ENCODE data around the gene PDE1C.
"Not testable (repeated sequence)": the region's sequence is repeated elsewhere in the genome, so short reads cannot be mapped to it uniquely, and the experiment has no call there.

Gene PDE1C

DNA sequence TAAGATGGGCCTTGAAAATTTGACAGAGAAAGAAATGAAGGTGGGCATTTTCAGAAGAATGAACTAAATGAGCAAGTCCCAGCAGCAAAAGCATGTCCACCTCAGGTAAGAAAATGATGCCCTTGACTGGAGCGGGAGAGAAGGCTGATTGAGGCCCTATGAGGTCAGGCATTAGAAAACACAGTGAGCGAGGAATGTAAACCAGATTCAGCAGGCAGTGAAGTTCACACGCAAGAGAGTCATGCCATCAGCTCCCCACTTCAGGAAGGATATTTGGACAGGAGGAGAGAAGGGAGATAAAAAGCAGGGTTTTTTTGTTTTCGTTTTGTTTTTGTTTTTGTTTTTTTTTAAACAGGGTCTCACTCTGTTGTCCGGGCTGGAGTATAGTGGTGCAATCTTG lies 216.8 kb downstream of the PDE1C start:
- FAIRE-seq: no peak

DNA sequence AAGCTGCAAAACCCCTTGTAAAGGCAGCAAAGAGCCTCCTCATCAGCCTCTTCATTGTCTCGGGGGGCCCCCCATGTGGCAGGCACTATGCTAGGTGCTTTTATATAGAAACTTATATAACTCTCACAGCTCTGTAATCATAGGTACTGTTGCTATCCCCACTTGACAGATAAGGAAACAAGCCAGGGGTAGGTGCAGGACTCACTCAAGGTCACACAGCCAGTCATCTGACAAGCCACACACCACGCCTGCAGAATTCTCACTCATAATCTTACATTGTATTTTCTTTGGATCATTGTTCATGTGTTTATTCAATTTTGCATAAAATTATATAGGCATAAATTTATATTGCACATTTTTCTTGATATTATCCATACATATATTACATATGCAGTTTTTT lies 217.7 kb downstream of the PDE1C start:
- DNase-seq (ENCODE audit: low spot score): no peak
- FAIRE-seq: no peak

More for the DNA sequence above, 216.8 kb downstream of the PDE1C start:
- DNase-seq (ENCODE audit: low spot score): no peak

DNA sequence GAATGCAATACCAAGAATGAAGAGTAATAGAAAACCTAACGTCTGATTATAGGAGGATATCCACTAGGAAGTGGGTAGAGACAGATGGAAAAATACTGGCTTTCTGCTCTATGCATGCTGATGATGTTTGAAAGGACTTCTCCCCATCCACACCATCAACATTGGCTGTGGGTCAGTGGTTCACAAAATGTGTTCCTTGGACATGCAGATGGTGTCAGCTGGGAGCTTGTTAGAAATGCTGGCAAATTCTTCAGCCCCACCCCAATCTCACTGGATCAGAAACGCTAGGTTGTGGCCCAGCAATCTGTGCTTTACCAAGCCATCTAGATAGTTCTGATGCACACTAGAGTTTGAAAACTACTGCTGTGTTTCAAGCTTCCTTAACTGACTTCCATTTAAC lies 219.1 kb downstream of the PDE1C start:
- DNase-seq (ENCODE audit: low spot score): no peak
- peak; percentile 5 for FAIRE-seq

GRCh38 chr7:31850601-31851000 lies 219.6 kb downstream of the PDE1C start:
- no peak for DNase-seq (ENCODE audit: low spot score)
- no peak for FAIRE-seq

- FAIRE-seq (no peak), DNase-seq (ENCODE audit: low spot score) (no peak)
Observed at GRCh38 chr7:31850066-31850465, 220.1 kb downstream of the PDE1C start.

- DNase-seq (ENCODE audit: low spot score) (no peak), FAIRE-seq (no peak)
Observed at GRCh38 chr7:31835471-31835870, 234.7 kb downstream of the PDE1C start.

DNA sequence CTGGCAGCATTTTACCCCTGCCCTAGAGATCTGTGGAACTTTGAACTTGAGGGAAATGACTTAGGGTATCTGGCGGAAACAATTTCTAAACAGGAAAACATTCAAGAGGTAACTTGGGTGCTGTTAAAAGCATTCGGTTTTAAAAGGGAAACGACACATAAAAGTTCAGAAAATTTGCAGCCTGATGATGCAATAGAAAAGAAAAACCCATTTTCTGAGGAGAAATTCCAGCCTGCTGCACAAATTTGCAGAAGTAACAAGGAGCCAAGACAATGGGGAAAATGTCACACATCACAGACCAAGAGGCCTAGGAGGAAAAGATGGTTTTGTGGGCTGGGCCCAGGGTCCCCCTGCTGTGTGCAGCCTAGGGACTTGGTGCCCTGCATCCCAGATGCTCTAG lies 236.6 kb downstream of the PDE1C start:
- DNase-seq (ENCODE audit: low spot score); FAIRE-seq: not testable (repeated sequence)

GRCh38 chr7:31828520-31828919 lies 241.7 kb downstream of the PDE1C start:
- DNase-seq (ENCODE audit: low spot score): no peak
- FAIRE-seq: no peak

GRCh38 chr7:31825576-31825975 lies 244.6 kb downstream of the PDE1C start:
- DNase-seq (ENCODE audit: low spot score) (no peak), FAIRE-seq (no peak)

DNA sequence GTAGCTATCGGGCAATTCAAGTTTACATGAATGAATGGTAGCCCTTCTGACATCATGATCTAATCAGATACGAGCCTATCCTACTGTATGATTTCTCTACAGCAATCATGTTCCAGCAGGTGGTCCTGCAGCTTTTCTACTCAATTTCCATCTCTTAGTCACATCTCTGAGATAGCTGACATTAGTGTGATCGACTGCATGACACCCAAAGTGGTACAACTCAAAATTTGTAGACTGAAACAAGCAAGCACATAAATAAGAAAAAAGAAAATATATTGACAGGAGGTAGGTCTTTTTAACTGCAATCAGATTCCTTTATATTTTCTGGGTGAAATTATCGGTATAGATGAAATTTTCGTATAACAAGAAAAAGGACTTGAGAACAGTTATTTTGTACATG lies 251.2 kb downstream of the PDE1C start:
- DNase-seq (ENCODE audit: low spot score) (no peak), FAIRE-seq (no peak)

- DNase-seq (ENCODE audit: low spot score): no peak
- no peak for FAIRE-seq
Observed at GRCh38 chr7:31816810-31817209, 253.4 kb downstream of the PDE1C start.

GRCh38 chr7:31815796-31816195 lies 254.4 kb downstream of the PDE1C start:
- peak; percentile 31 for DNase-seq (ENCODE audit: low spot score)
- FAIRE-seq: no peak

DNA sequence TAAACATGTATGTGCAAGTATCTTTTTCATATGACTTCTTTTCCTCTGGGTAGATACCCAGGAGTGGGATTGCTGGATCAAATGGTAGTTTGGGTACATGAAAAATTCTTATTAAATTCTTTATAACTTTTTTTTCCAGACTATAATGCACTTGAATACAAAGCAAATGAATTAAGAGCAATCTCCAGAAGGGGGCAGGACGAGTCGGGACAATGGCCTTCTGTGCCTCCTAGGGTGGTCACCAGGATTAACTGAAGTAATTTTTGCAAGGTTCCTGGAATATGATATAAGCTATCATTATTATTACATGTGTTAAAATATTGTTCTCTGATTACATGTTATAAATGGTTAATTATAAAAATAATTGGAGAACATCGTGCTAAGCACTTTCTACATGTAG lies 256.0 kb downstream of the PDE1C start:
- no peak for FAIRE-seq
- DNase-seq (ENCODE audit: low spot score): peak; percentile 13

GRCh38 chr7:31811650-31812461 lies 258.4 kb downstream of the PDE1C start:
- DNase-seq (ENCODE audit: low spot score) (no peak), FAIRE-seq (no peak)

GRCh38 chr7:31805209-31805818 lies 264.9 kb downstream of the PDE1C start:
- DNase-seq (ENCODE audit: low spot score): no peak
- no peak for FAIRE-seq

DNA sequence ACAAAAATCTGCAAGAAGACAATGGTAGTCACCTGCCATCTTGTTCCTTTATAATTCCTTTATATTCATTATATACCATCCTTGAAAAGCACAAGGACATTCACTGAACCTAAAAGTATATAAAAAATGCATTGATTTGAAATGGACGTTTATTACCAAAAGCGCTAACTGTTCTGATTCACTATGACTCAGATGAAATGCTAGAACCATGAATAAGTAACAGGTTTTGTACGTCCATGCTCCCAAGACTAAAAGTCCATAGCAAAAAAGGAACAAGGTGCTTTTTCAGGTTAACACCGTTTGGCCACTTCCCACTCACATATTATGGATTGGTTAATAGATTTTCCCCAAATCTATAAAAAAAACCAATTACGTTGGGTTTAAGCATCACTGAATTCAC lies 273.8 kb downstream of the PDE1C start:
- FAIRE-seq (no peak), DNase-seq (ENCODE audit: low spot score) (no peak)

DNA sequence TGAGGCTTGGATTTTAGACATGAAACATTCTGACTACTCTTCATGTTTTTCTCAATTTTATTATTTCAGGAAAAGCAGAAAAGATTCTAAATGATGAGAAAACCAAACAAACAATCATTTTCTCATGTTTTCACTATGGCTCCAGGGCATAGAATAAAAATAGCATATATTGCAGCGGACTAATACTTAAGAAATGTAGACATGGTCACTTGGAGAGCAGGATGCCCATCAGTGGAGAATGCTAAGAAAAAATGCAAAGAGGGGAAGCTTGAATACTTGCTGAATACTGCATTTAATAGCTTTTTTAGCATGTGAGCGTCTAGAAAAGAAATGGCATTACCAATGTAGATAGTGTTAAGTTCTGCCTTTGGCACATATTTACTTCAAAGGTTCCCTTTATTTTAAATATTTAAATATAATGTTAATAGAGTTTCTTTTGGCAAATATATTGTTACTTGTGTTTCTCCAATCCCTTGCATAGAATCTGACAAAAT lies 275.3 kb downstream of the PDE1C start:
- no peak for DNase-seq (ENCODE audit: low spot score)
- FAIRE-seq: no peak

- no peak for FAIRE-seq
- DNase-seq (ENCODE audit: low spot score): no peak
Observed at GRCh38 chr7:31791881-31792280, 278.3 kb downstream of the PDE1C start.

- DNase-seq (ENCODE audit: low spot score): no peak
- no peak for FAIRE-seq
Observed at GRCh38 chr7:31788883-31789680, 281.1 kb downstream of the PDE1C start.

DNA sequence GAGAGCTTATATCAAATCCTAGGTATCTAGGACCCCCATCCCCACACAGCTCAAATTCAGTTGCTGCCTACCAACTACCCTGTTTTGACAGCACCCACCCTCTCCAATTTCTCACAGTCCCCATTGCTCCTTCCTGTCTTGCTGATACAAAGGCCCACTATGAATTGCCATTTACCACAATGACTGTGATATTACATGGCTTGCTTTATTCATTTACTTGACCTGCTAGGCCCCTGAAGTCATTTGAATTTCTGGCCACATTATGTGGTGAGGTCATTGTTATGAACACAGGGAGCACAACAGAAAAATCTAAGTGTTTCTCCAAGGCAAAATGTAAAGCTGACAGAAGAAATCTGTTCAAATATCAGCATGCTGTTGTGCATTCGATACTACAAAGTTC lies 281.8 kb downstream of the PDE1C start:
- FAIRE-seq: peak; percentile 9
- DNase-seq (ENCODE audit: low spot score): no peak

- DNase-seq (ENCODE audit: low spot score) (no peak), FAIRE-seq (no peak)
Observed at GRCh38 chr7:31786326-31786725, 283.9 kb downstream of the PDE1C start.

DNA sequence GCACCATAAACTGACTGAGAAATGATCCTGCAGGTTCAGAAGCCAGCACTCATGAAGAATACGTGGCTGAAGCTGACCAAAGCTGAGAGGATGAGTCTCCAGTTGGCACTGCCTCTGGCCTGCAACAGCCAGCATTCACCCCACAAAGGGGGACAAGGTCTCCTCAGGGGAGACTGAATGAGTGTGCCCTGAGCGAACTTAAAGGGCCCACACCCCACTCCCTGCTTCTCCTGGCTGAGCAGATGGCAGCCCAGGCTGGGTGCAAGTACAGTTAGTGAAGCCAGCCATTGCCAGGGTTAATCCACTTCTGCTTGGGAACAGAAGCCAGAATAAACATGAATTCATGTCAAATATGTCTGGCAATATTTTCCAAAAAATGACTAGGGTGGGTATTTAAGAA lies 285.1 kb downstream of the PDE1C start:
- FAIRE-seq (no peak), DNase-seq (ENCODE audit: low spot score) (no peak)
